ENCODE data around the gene UBE2QL1.

- TF ChIP-seq, protein P1, sequence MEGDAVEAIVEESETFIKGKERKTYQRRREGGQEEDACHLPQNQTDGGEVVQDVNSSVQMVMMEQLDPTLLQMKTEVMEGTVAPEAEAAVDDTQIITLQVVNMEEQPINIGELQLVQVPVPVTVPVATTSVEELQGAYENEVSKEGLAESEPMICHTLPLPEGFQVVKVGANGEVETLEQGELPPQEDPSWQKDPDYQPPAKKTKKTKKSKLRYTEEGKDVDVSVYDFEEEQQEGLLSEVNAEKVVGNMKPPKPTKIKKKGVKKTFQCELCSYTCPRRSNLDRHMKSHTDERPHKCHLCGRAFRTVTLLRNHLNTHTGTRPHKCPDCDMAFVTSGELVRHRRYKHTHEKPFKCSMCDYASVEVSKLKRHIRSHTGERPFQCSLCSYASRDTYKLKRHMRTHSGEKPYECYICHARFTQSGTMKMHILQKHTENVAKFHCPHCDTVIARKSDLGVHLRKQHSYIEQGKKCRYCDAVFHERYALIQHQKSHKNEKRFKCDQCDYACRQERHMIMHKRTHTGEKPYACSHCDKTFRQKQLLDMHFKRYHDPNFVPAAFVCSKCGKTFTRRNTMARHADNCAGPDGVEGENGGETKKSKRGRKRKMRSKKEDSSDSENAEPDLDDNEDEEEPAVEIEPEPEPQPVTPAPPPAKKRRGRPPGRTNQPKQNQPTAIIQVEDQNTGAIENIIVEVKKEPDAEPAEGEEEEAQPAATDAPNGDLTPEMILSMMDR (IDR thresholded peaks at IDR 0.05) = no peak
- no peak for TF ChIP-seq POLR2AphosphoS5 (IDR thresholded peaks at IDR 0.05)
Observed at GRCh38 chr5:6408260-6408596, 40.4 kb upstream of the UBE2QL1 start.

Measured in gastroesophageal sphincter (tissue), 3 donors.